A673 (cell line): ENCODE results near the gene PLEKHS1.
"Not testable (repeated sequence)": the region's sequence is repeated elsewhere in the genome, so short reads cannot be mapped to it uniquely, and the experiment has no call there.

Experiments
- CTCF ChIP-seq: fragments of 300-800, 200-600 bp; sonication (generic); conservative IDR thresholded peaks from 2 replicates; pipeline ENCODE4 v1.5.1; 2017; ENCODE audit warnings: low read depth, mild to moderate bottlenecking, antibody characterized with exemption, low read length, moderate library complexity, mixed read lengths
- EZH2 ChIP-seq: fragments of 200-600 bp; sonication (generic); IDR thresholded peaks from 2 replicates; pipeline ENCODE4 v1.6.1; 2017; ENCODE audit warnings: borderline replicate concordance, low read depth, mild to moderate bottlenecking, mixed read lengths, antibody characterized with exemption, low read length; ENCODE audit not compliant: poor library complexity, severe bottlenecking

- not testable (repeated sequence) for TF ChIP-seq CTCF, EZH2
These were observed 69.8 kb downstream of the PLEKHS1 start for GRCh38 chr10:113821306-113821705.
